HEK293 (cell line): ENCODE data around the gene KIR3DL3.

ENCODE experiments used
- CTCF ChIA-PET: fragments of 350-600 bp; formaldehyde crosslinking; extraction: SDS; loops from one replicate; lab custom pipeline; 2021; ENCODE audit warnings: antibody characterized with exemption; lab: Yijun Ruan, JAX
- POLR2A ChIA-PET: fragments of 300-600 bp; formaldehyde crosslinking; extraction: SDS; loops from one replicate; lab custom pipeline; 2020; ENCODE audit warnings: antibody characterized with exemption, inconsistent platforms; lab: Yijun Ruan, JAX
- H3K27ac ChIP-seq: fragments of 200-500 bp; sonication (Bioruptor generic); 2 replicates; pipeline ENCODE4 v1.5.1; 2014; ENCODE audit warnings: low read depth, low read length, control low read depth, inconsistent platforms; ENCODE audit errors: extremely low read depth
- H3K36me3 ChIP-seq, 2 experiments: fragments of 200-500 bp in 1 of 2; sonication (Bioruptor generic) in 1 of 2; 1 replicate in 1 of 2; 2 replicates in 1 of 2; pipeline ENCODE4 v1.5.1; 2014 to 2017; ENCODE audit warnings: inconsistent platforms in 2 of 2, low read length in 2 of 2; ENCODE audit not compliant: control insufficient read depth in 2 of 2, insufficient read depth in 1 of 2
- H3K4me1 ChIP-seq: fragments of 200-500 bp; sonication (Bioruptor generic); 2 replicates; pipeline ENCODE4 v1.5.1; 2014; ENCODE audit warnings: mild to moderate bottlenecking, low read length, inconsistent platforms; ENCODE audit not compliant: control insufficient read depth, insufficient read depth
- H3K4me3 ChIP-seq: 2 replicates; pipeline ENCODE4 v1.5.1; 2011; ENCODE audit warnings: low read depth, mild to moderate bottlenecking, control low read depth, low read length, moderate library complexity
- H3K9me3 ChIP-seq: fragments of 200-500 bp; sonication (Bioruptor generic); 2 replicates; pipeline ENCODE4 v1.5.1; 2014; ENCODE audit warnings: low read depth, low read length, inconsistent platforms; ENCODE audit not compliant: control insufficient read depth, insufficient read depth
- BCL11B ChIP-seq: fragments of 450-650 bp; formaldehyde crosslinking; IDR thresholded peaks from 2 replicates; pipeline ENCODE4 v1.5.1; 2016; ENCODE audit warnings: low read depth, missing biosample characterization, missing genetic modification characterization
- ELK4 ChIP-seq: IDR thresholded peaks from 2 replicates; pipeline ENCODE4 v1.6.1; 2011; ENCODE audit warnings: mild to moderate bottlenecking, low read depth, low read length, borderline replicate concordance
- GLIS2 ChIP-seq: fragments of 450-650 bp; formaldehyde crosslinking; IDR thresholded peaks from 2 replicates; pipeline ENCODE4 v1.5.1; 2016; ENCODE audit warnings: missing biosample characterization, missing genetic modification characterization
- KLF7 ChIP-seq: fragments of 450-650 bp; formaldehyde crosslinking; IDR thresholded peaks from 2 replicates; pipeline ENCODE4 v1.5.1; 2016; ENCODE audit warnings: missing biosample characterization, missing genetic modification characterization, borderline replicate concordance
- MZF1 ChIP-seq: fragments of 450-650 bp; formaldehyde crosslinking; IDR thresholded peaks from 2 replicates; pipeline ENCODE4 v1.5.1; 2017; ENCODE audit warnings: missing biosample characterization, missing genetic modification characterization, borderline replicate concordance
- PBX3 ChIP-seq: sonication (generic); formaldehyde crosslinking; IDR thresholded peaks from 2 replicates; pipeline ENCODE4 v1.8.1; 2022; ENCODE audit warnings: mild to moderate bottlenecking, moderate library complexity, missing genetic modification reagents
- PRDM6 ChIP-seq: fragments of 450-650 bp; formaldehyde crosslinking; IDR thresholded peaks from 2 replicates; pipeline ENCODE4 v1.5.1; 2017; ENCODE audit warnings: missing biosample characterization, missing genetic modification characterization
- ZBTB21 ChIP-seq: fragments of 450-650 bp; formaldehyde crosslinking; IDR thresholded peaks from 2 replicates; pipeline ENCODE4 v1.5.1; 2017; ENCODE audit warnings: missing biosample characterization, missing genetic modification characterization
- ZBTB44 ChIP-seq: fragments of 450-650 bp; IDR thresholded peaks from 2 replicates; pipeline ENCODE4 v1.5.1; 2018; ENCODE audit warnings: missing biosample characterization, mild to moderate bottlenecking, missing genetic modification characterization
- ZNF24 ChIP-seq: fragments of 450-650 bp; formaldehyde crosslinking; IDR thresholded peaks from 2 replicates; pipeline ENCODE4 v1.5.1; 2016; ENCODE audit warnings: missing biosample characterization, missing genetic modification characterization
- ZNF266 ChIP-seq: fragments of 450-650 bp; formaldehyde crosslinking; IDR thresholded peaks from 2 replicates; pipeline ENCODE4 v1.5.1; 2016; ENCODE audit warnings: missing biosample characterization, missing genetic modification characterization, low read depth
- ZNF335 ChIP-seq: fragments of 450-650 bp; formaldehyde crosslinking; conservative IDR thresholded peaks from 2 replicates; pipeline ENCODE4 v1.5.1; 2016; ENCODE audit warnings: missing biosample characterization, missing genetic modification characterization
- ZNF394 ChIP-seq: fragments of 450-650 bp; formaldehyde crosslinking; IDR thresholded peaks from 2 replicates; pipeline ENCODE4 v1.5.1; 2016; ENCODE audit warnings: missing biosample characterization, missing genetic modification characterization, mild to moderate bottlenecking, moderate library complexity, borderline replicate concordance
- ZNF416 ChIP-seq: fragments of 450-650 bp; formaldehyde crosslinking; IDR thresholded peaks from 2 replicates; pipeline ENCODE4 v1.5.1; 2016; ENCODE audit warnings: missing biosample characterization, missing genetic modification characterization
- ZNF48 ChIP-seq: fragments of 450-650 bp; formaldehyde crosslinking; IDR thresholded peaks from 2 replicates; pipeline ENCODE4 v1.5.1; 2016; ENCODE audit warnings: missing biosample characterization, missing genetic modification characterization
- ZNF488 ChIP-seq: fragments of 450-650 bp; formaldehyde crosslinking; IDR thresholded peaks from 2 replicates; pipeline ENCODE4 v1.5.1; 2016; ENCODE audit warnings: missing biosample characterization, missing genetic modification characterization
- ZNF510 ChIP-seq: fragments of 450-650 bp; formaldehyde crosslinking; IDR thresholded peaks from 2 replicates; pipeline ENCODE4 v1.5.1; 2018; ENCODE audit warnings: mild to moderate bottlenecking, missing genetic modification characterization, missing biosample characterization; ENCODE audit not compliant: insufficient replicate concordance
- ZNF544 ChIP-seq: fragments of 450-650 bp; formaldehyde crosslinking; IDR thresholded peaks from 2 replicates; pipeline ENCODE4 v1.5.0; 2017; ENCODE audit warnings: missing biosample characterization, missing genetic modification characterization
- ZNF621 ChIP-seq: fragments of 450-650 bp; formaldehyde crosslinking; IDR thresholded peaks from 2 replicates; pipeline ENCODE4 v1.5.1; 2017; ENCODE audit warnings: missing biosample characterization, missing genetic modification characterization
- ZSCAN4 ChIP-seq: fragments of 450-650 bp; formaldehyde crosslinking; IDR thresholded peaks from 2 replicates; pipeline ENCODE4 v1.5.1; 2017; ENCODE audit warnings: missing biosample characterization, missing genetic modification characterization
- ZSCAN5A ChIP-seq: fragments of 450-650 bp; formaldehyde crosslinking; IDR thresholded peaks from 2 replicates; pipeline ENCODE4 v1.5.1; 2016; ENCODE audit warnings: missing biosample characterization, missing genetic modification characterization

Gene KIR3DL3

GRCh38 chr19:54728167-54728566 lies 3.9 kb downstream of the KIR3DL3 start:
- Histone ChIP-seq H3K4me3 (no peak overlapping the region), H3K9me3 (no peaks in the 10 kb centered on the region), H3K36me3 (no peaks in the 10 kb centered on the region), H3K27ac (no peak overlapping the region), H3K4me1 (no peaks in the 10 kb centered on the region)
- TF ChIP-seq KLF7 (tag by site-specific recombination) (no peak), ZBTB21 (no peak), ZNF48 (tag by site-specific recombination) (no peak), ZNF266 (tag by site-specific recombination) (no peak), GLIS2 (tag by site-specific recombination) (no peak), PBX3 (CRISPR knock-in tag) (no peak), ZNF621 (no peak), PRDM6 (no peak), MZF1 (tag by site-specific recombination) (no peak), ZNF24 (tag by site-specific recombination) (no peak), ZNF510 (tag by site-specific recombination) (no peak), ZNF488 (no peak)
- POLR2A ChIA-PET, result no interaction called here
- CTCF ChIA-PET, result no interaction called here

GRCh38 chr19:54729416-54730188 lies 5.4 kb downstream of the KIR3DL3 start:
- POLR2A ChIA-PET, result no interaction called here
- H3K36me3 ChIP-seq, result no peaks in the 10 kb centered on the region
- no peak overlapping the region for H3K4me3 ChIP-seq
- H3K4me1 ChIP-seq, result no peaks in the 10 kb centered on the region
- H3K27ac ChIP-seq, result no peak overlapping the region
- H3K9me3 ChIP-seq, result no peaks in the 10 kb centered on the region
- CTCF ChIA-PET, result interaction anchor here (0.6 kb wide), 1 partner anchor 34 kb away, joined by 3 read pairs; no protein-coding TSS in a partner anchor
- no peak for TF ChIP-seq ELK4
- TF ChIP-seq BCL11B, result no peak
- TF ChIP-seq ZNF394 (tag by site-specific recombination), result no peak
- no peak for TF ChIP-seq ZNF544 (tag by site-specific recombination)
- no peak for TF ChIP-seq ZSCAN4 (tag by site-specific recombination)
- no peak for TF ChIP-seq ZBTB44 (tag by site-specific recombination)
- no peak for TF ChIP-seq ZSCAN5A (tag by site-specific recombination)
- TF ChIP-seq ZNF335 (tag by site-specific recombination), result no peak
- TF ChIP-seq ZNF416, result no peak
